Measurements from ENCODE around the gene MYEOV. TPM values are rescaled to one million over a fixed set of nuclear protein-coding genes. Genes with fewer than 3 reads are reported as not detected.

MYEOV gene
- total and polyA plus RNA-seq, 9 of the 15 experiments (the other 6 are each of a cell fraction or from before 2014, with no cell fraction given) = 10.2 to 133 (median 32.2) TPM

- in situ Hi-C loops (cut with MboI) = no loop called here
- POLR2A ChIA-PET = interaction anchor here (0.6 to 0.8 kb wide), 3 partner anchors 11 to 138 kb away, joined by 3 to 4 read pairs (median 3); no protein-coding TSS in a partner anchor
- no peak for TF ChIP-seq EGR1 (conservative IDR thresholded peaks at IDR 0.05)
- no peak for TF ChIP-seq TRIM28 (IDR thresholded peaks at IDR 0.05)
- TF ChIP-seq UBTF (IDR thresholded peaks at IDR 0.05; ENCODE audit: borderline replicate concordance in 1 of 2, low read depth in 2 of 2, low read length in 2 of 2) = no peak
- no peak for TF ChIP-seq SAFB (IDR thresholded peaks at IDR 0.05; ENCODE audit: borderline replicate concordance, low read depth, low read length)
- TF ChIP-seq HNRNPLL (IDR thresholded peaks at IDR 0.05; ENCODE audit: low read depth, low read length, poor library complexity, severe bottlenecking) = no peak
- no peak for TF ChIP-seq ZNF780A (CRISPR knock-in tag; IDR thresholded peaks at IDR 0.05)
- TF ChIP-seq SREBF1 (IDR thresholded peaks at IDR 0.05; ENCODE audit: borderline replicate concordance, low read depth, low read length) = no peak
- TF ChIP-seq ZNF668 (CRISPR knock-in tag; IDR thresholded peaks at IDR 0.05) = no peak
- no peak for TF ChIP-seq TAF9B (IDR thresholded peaks at IDR 0.05; ENCODE audit: partially characterized antibody)
- no peak for TF ChIP-seq ZNF511 (CRISPR knock-in tag; IDR thresholded peaks at IDR 0.05)
- no peak for TF ChIP-seq RAD51 (IDR thresholded peaks at IDR 0.05; ENCODE audit: borderline replicate concordance, low read depth)
- no peak for TF ChIP-seq ETV1 (tag; conservative IDR thresholded peaks at IDR 0.05; ENCODE audit: low read depth)
- no peak for TF ChIP-seq SOX6 (IDR thresholded peaks at IDR 0.05)
- no peak for TF ChIP-seq ZNF197 (CRISPR knock-in tag; IDR thresholded peaks at IDR 0.05; ENCODE audit: low read depth)
- no peak for TF ChIP-seq ATF6 (CRISPR knock-in tag; IDR thresholded peaks at IDR 0.05)
- TF ChIP-seq SNRNP70 (optimal IDR thresholded peaks at IDR 0.05; ENCODE audit: low read depth, low read length) = no peak
- TF ChIP-seq E2F3 (CRISPR knock-in tag; IDR thresholded peaks at IDR 0.05) = no peak
- TF ChIP-seq TRIM24 (IDR thresholded peaks at IDR 0.05) = no peak
- TF ChIP-seq ZNF695 (CRISPR knock-in tag; IDR thresholded peaks at IDR 0.05) = no peak
These were observed 23.8 kb upstream of the MYEOV start for GRCh38 chr11:69269926-69270697.

More at GRCh38 chr11:69269926-69270697, 23.8 kb upstream of the MYEOV start:
- H3K27me3 ChIP-seq (ENCODE audit: control insufficient read depth in 2 of 2, insufficient read depth in 2 of 2, low read length in 2 of 2) = peaks cover 8 to 49% of the 10 kb centered on the region in 2 experiments; a peak in 4 of 5 replicates
- H4K20me1 ChIP-seq (replicated peaks; ENCODE audit: control insufficient read depth, insufficient read depth, low read length) = no peaks in the 10 kb centered on the region
- no peak overlapping the region for H3K27ac ChIP-seq (ENCODE audit: extremely low read depth, low read depth, low read length)
- H3K9ac ChIP-seq (ENCODE audit: insufficient read depth in 1 of 2, low read depth in 2 of 2, low read length in 2 of 2) = peak overlapping the region in 1 of 2 experiments; percentile 36; a peak in 1 of 4 replicates
- no peak overlapping the region for H2AFZ ChIP-seq (ENCODE audit: low read depth, low read length)
- DNase-seq (ENCODE audit: extremely low read depth in 1 of 4, low spot score in 3 of 4) = no peak
- no peaks in the 10 kb centered on the region for H3K36me3 ChIP-seq (ENCODE audit: control insufficient read depth, insufficient read depth, low read length)
- H3K4me2 ChIP-seq (ENCODE audit: insufficient read depth, low read length) = no peak overlapping the region
- 32% methylated on average over 17 of the region's 21 CpGs for WGBS (ENCODE audit: insufficient coverage, low coverage, missing lambda C conversion rate)
- H3K9me1 ChIP-seq (ENCODE audit: control insufficient read depth, insufficient read depth, low read length) = no peaks in the 10 kb centered on the region
- no peak; the same call in 2 of the 3 replicates for ATAC-seq
- no peaks in the 10 kb centered on the region for H3K9me3 ChIP-seq (replicated peaks; ENCODE audit: control insufficient read depth, insufficient read depth, low read depth, low read length)
- FAIRE-seq = no peak
- intact Hi-C loops (cut with micrococcal nuclease) = no loop called here
- BruUV-seq (replicated peaks) = no TSS peak
- H3K4me1 ChIP-seq (replicated peaks in 1 of 2; ENCODE audit: control insufficient read depth in 2 of 2, insufficient read depth in 2 of 2, low read length in 2 of 2) = peaks cover 0 to 10% of the 10 kb centered on the region in 2 experiments; a peak in 2 of 5 replicates
- H3K79me2 ChIP-seq (ENCODE audit: control insufficient read depth, insufficient read depth, low read length) = no peaks in the 10 kb centered on the region
- CTCF ChIA-PET (ENCODE audit: low intra/inter-chr PET ratio) = no interaction called here
- no peak overlapping the region for H3K4me3 ChIP-seq

Measured in K562 (cell line).